IPS DF 19.7 (cell line): Measurements from ENCODE around the gene REEP3.
A peak's percentile ranks its signal among the peaks of the same experiment; 100 is the strongest.
"Not testable (repeated sequence)": the region's sequence is repeated elsewhere in the genome, so short reads cannot be mapped to it uniquely, and the experiment has no call there.

Experiments used
- DNase-seq: peaks from one replicate; pipeline ENCODE4 v3.0.0-alpha.2; 2013; ENCODE audit warnings: low read depth, low spot score

Gene REEP3

DNA sequence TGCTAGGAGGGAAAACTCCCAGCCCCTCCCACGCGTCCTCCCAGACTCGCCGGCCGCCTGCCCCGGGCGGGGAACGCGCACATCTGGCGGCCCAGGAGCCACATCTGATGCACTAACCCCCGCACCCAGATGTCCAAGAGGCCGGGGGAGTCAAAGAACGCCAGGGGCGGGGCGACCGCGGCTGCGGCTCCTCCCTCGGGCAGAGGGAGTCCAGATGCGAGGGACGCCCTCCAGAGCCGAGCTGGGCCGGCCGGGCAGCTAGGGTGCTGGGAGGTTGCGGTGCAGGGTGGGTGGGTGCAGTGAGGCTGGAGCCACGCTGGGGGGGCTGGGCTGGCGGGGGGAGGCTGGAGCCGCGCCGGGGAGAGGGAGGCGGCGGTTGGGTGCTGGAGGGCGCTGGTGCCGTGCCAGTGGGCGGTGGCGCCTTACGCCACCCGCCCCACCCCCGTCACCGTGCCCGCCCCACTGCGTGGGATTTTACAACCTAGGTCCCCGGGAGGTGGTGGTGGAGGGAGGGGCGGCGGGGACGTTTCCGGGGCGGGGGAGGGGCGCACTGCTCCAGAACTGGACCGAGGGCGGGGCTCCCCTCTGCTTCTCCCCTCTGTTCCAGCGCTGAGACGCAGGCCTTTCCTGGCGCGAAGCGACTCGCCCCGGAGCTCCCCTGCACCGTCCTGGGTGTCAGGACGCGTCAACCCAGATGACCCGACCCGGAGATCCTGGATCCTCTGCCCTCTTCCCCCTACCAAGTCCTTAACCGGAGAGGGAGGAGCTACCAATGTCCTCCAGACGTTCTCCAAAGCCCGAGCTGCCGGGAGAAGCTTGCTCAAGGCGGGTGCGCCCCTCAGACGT lies 109.1 kb downstream of the REEP3 start:
- DNase-seq: peak; percentile 47

DNA sequence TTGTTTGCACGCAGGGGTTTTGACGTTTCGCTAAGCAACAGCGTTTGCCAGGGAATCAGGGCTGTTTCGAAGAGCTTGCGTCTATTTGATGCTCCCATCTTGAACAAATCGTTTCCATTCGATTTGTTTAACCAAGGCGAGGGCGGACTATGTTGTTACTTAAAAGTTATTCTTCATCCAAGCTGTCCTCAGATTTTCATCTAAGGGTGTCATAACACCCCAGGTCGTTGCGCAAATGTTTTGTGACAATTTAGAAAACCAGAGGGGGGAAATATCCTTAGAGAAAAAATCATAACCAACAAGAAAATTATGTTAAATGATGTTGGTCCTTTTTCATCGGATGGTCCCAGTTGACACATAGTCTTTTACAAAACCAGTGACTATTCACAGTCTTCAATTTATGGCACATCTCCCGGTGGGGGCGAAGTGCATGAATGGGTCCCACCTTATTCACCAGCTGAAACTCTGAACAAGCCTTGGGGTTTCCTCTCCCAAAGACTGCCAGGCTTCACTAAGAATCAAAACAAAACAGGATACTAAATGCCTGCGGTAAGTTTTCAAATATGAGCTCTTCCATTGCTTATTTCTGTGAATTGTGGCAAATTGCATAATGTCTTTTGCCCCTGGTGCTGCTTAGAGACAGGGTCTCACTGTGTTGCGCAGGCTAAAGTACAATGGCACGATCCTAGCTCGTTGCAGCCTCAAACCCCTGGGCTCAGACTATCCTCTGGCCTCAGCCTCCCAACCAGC lies 109.9 kb downstream of the REEP3 start:
- DNase-seq: no peak

DNA sequence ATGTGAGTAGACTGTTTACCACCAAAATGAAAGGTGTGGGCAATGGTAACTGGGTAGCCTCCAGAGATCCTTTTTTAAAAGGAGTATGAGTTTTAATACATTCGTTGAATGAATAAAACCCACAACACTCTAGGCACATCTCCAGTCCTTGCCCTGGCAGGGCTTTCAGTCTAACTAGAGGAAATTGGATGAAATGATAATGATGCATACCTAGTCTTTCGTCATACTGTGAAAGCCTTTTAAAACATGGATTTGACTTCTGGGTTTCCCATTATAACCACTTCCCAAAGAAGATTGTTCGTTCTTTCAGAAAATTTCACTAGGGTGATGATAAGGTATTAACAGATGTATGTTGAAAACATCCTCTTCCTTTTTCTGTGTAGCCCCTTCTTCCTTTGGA lies 110.8 kb downstream of the REEP3 start:
- DNase-seq: no peak

DNA sequence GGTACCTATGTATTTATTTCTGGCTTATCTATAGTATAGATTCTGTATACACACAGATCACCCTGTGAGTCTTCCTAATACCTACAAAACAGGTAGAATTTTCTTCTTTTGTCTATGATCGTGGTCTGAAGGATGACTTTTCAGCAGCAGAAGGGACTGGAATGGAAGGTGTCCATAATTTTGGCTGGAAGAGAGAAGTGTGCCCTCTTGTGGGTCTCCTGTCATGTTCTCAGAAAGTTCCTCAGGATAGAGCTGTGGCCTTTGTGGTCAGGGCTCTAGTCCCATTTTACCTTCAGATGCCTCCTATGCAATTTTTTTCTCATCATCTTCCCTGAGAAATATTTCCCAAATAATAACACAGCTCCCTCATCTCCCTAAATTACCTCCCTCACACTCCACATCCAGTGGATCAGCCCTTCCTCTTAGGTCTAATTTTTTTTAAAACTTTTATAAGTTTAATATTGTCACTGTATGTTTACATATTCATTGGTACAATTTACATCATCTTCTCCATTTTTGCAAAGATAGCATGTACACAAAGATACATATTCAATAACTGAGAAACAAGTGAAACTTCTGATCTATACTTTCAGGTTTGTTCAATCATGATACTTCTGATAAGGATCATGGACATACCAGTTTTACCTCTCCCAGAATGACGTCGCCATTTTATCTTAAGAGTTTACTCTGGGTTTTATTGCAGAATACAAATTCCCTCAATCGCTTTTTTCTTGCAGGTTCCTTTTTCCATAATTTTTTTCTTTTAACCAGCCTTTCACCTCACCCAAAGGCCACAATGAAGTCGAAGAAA lies 112.7 kb downstream of the REEP3 start:
- DNase-seq: no peak

DNA sequence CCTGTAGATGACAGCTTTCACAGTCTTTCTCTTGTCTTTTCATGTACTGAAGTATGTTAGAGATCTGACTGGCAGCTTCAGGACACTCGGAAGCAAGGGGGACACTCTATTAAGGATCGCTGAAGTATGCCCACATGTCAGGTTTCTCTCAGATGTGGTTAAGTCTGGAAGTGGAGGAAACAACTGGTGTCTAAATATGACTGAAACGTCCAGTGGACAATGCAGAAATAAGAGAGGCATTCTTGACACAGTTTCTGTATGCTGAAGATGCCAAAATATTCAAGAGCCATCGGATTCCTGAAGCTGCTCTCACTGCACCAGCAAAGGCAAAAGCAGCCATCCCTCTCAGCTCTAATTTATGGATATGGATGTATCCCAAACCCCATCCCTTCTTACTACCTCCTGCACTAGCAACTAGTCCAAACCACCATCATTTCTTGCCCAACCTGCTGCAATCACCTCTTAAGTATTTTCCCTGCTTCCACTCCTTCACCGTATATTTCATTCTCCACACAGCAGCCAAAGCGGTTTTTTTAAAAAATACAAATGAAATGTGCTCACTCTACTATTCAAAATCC lies 113.4 kb downstream of the REEP3 start:
- DNase-seq: no peak

DNA sequence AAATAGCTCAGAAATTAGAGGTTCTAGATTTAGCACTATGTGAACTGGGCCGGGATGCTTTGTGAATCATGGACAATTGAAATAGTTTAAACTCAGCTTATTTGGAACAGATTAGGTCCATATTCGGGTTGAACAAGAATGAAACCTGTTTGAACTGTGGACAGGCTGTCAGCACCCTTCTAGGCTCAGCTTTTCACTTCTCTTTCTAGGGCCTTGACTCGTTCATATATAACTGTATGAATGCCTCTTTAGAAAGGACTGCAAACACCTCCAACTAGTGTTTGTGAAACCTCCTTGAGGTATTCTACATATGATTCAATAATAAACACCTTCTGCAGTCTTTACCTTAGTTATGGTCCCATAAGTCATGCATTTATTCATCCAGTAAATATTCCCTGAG lies 115.6 kb downstream of the REEP3 start:
- no peak for DNase-seq

DNA sequence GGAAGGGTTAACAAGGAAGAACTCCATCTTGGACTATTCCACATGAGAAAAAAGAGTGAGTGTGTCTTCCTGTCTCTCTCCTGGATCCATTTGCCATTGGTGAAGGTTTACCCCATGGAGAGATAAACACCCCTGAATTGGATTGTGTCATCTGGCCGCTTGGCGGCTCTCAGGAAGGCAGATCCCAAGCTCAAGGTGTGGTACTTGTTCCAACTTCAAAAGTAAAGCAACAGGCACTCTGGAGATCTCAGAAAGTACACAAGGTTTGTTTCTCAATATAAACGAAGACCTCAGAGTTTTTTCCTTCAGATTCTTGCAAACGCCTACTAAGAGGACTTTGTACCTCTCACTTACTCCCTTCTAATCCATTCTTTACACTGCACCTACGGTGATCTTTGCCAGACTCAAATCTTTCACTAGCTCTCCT lies 116.7 kb downstream of the REEP3 start:
- no peak for DNase-seq

DNA sequence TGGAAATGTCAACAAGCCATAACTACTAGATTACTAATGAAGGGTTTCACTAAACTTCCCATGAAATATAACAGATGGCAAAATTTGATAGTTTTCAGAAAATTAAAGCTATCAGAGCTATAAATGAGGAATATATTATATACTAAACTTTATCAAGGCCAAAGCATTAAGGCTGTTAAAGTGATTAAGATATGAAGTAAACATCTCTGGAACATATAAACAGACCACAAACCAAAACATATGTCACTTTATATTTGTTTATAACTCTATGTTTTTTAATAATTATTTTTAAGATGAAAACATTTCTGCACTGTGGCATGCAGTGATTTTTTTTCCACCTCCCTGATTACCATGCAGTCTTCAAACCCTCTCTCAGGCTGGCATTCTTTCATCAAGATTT lies 120.2 kb downstream of the REEP3 start:
- no peak for DNase-seq

DNA sequence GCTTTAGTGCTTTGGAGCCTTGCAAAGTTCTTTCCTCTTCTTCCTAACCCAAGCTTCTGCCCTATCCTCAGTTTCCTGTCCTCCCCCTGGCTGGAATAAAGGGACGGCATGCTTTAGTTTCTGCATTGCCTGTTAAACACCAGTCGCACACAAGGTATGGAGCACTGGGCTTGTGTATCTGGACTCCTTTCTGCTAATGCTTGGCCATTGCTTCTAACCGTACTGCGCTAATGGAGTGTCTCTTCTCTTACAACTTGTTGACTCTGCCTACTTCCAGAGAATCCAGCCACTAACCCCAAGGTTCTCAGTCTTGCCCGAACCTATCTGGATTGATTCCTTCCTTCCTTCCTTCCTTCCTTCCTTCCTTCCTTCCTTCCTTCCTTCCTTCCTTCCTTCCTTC lies 120.6 kb downstream of the REEP3 start:
- no peak for DNase-seq

DNA sequence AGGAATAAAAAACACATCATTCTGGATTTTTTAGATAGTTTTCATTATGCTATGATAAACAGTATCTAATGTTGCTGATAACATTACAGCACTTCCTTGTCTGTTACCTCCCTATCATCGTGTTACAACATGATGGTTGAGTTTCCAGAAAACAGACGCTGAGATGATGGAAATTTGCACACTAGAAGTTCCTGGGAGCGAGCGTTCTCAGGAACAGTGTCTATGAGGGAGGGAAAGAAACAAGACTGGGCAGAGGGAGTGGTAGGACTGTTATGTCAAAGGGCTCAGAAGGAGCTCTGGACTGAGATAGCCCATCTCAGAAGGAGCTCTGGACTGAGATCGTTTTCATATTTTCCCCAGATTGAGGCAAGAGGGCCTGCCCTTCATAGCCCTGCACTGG lies 121.6 kb downstream of the REEP3 start:
- DNase-seq: no peak

DNA sequence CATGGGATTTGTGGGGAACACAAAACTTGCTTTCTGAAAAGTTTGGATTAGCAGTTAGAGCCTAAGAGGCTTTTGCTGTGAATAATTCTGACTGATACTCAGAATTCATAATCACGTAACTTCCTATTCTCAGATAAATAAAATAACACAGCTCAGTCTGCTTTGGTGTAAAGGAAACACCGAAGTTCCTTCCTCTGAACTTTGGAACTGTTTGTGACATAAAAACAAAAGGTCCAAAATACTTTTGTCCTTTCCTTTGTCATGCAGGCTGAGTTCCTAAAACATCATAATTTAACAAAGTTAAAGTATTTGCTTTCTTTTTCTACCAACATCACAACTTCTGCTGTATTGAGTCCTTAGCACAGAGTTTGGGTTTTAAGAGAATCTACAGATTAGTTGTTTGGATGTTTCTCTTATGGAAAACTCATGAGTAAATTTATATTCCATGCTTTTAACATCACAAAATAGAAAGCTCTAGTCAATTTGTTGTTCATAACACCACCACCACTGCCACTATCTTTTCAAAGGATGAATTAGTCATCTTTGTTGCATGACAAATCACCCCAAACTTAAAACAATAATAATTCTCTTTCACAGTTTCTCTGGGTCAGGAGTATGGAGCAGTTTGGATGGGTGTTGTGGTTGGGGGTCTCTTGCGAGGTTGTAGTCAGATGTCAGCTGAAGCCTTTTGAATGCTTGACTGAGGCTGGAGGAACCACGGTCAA lies 123.4 kb downstream of the REEP3 start:
- no peak for DNase-seq

DNA sequence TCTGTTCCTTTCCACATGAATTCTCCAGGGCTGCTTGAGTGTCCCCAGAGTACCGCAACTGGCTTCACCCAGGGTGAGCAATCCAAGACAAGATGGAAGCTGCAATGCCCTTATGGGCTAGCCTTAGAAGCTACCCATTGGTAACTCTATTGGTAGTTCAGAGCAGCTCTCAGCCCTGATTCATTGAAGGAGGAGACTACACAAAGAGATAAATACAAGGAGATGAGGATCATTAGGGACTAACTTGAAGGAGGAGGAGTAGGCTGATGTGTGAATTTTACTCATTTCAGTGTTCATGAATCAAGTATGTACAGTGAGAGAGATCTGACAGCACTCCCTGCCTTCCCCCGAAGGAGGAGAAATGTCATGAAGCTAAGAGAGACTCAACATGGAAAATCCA lies 124.0 kb downstream of the REEP3 start:
- DNase-seq: no peak

DNA sequence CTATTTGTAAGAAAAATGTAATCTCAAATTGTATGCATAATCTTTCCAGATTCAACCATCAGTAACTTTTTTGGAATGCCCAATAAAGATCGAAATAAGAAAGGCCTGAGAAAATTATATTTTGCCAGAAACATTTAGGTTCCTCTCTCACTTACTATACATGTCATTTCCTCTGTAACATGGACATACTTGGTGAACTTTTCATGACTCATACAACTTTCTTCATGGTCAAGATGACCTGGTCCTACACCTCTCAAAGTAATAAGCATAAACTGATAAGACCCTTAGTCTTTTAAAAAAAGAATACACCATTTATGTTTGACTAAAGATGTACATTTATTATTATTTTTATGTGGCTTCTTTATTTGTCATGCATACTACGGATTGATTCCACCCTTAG lies 125.3 kb downstream of the REEP3 start:
- DNase-seq: no peak

DNA sequence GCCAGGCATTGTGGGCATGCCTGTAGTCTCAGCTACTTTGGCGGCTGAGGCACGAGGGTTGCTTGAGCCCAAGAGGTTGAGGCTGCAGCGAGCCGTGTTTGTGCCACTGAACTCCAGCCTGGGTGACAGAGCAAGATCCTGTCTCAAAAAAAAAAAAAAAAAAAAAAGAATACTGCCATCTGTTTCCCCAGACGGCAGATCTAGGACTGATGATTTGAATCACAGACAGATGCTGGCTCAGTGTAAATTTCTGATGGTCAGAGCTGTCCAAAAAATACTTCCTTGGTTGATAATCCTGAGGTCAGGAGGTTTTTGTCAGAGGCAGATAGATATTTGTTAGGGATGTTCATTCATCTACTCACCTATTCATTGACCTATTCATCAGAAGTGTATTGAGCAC lies 130.7 kb downstream of the REEP3 start:
- DNase-seq: no peak

DNA sequence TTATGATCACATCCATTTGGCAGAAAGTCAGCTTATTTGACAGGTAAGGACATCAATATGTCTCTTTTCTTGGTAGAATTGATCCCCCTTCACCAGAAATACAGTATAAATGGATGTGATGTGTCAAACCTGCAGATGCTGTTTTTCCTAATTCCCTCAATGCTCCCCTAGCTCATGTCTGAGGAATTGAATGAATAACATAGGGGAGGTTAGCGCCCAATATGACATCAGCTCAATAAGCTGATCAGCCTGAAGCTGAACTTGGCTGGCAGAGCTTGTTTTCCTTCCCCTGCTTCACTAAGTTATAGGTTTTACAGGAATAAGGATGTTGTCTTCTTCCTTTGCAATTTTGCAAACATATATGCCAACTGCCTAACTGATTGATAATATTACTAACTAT lies 132.5 kb downstream of the REEP3 start:
- DNase-seq: no peak

DNA sequence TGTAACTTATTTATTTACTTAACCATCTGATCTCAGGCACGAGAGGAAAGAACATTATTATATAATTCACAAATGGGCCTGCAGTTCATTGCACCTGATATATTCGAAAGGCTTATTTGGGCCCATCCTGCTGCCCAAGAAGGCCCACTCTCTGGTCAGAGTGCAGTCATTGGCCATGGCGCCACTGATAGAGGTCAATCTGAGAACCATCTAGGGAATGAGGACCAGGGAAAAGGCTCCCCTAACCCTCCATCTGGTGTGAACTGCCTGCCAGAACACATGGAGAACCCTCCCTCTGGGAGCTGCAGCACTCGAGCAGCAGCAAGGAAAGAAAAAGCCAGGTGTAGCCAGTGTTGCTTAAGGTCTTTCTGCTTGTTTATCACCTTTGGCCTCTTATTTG lies 136.6 kb downstream of the REEP3 start:
- no peak for DNase-seq

DNA sequence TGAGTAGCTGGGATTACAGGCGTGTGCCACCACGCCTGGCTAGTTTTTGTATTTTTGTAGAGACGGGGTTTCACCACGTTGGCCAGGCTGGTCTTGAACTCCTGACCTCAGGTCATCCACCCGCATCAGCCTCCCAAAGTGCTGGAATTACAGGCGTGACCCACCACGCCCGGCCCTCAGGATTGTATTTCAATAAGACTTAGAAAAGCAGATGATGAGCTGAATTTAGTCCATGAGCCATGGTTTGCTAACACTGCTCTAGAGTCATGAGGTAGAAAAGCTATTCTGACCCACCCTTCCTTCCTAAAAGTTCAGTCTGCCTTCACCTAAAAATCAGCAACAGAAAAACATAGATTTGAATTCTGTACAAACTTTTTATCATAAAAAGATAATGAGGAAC lies 139.7 kb downstream of the REEP3 start:
- DNase-seq: not testable (repeated sequence)

DNA sequence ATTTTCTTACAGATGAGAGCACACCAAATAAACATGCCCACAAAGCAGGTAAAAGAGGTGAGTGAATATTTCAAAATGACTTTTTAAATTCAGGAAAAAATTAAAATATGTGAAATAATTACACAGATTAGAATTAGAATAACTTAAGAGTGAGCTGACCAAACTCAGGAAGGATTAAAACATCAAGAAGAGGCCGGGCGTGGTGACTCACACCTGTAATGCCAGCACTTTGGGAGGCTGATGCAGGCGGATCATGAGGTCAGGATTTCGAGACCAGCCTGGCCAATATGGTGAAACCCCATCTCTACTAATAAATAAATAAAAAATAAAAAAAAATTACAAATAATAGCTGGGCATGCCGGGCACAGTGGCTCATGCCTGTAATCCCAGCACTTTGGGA lies 140.1 kb downstream of the REEP3 start:
- DNase-seq: no peak

DNA sequence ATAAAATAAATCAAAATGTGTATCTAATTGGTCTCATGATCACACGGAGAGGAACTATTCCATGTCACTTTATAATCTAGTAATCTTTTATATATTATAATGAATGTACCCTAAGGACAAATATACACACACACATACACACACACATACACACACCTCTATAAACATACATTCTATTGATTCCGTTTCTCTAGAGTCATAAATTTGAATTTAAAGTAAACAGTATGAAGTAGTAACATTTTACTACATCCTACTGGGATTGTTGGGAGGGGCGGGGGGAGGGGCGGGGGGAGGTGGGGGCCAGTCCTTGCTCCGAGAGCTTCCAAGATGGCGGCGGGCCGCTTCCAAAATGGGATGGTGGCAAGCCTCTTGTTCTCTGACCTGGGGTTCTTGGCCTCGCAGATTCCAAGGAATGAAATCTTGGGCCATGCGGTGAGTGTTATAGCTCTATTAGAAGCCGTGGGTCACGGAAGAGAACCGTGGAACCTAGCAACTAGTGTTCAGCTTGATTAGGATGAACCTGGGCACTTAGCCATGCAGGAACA lies 143.2 kb downstream of the REEP3 start:
- no peak for DNase-seq

DNA sequence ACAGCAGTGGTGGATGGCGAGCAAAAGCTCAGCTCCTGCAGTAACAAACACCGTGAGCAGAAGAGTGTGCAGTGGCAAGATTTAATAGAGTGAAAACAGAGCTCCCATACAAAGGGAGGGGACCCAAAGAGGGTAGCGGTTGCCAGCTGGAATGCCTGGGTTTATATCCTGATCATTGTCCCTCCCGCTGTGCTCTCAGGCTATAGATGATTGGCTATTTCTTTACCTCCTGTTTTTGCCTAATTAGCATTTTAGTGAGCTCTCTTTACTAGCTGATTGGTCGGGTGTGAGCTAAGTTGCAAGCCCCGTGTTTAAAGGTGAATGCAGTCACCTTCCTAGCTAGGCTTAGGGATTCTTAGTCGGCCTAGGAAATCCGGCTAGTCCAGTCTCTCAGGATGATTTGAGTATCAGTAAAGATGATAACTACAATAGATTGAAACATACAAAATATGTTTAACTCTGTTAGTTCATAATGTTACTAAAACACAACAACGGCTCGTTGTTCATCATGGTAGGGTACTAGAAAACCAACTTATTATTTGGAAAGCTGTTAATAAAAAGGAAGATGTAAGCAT lies 143.9 kb downstream of the REEP3 start:
- not testable (repeated sequence) for DNase-seq
